ENCODE results near the gene CHAF1A.

GRCh38 chr19:4429256-4429655 is 26.8 kb downstream of the CHAF1A start:
- TF ChIP-seq CTCF (IDR thresholded peaks at IDR 0.05) (no peak), POLR2A (IDR thresholded peaks at IDR 0.05) (no peak)
